K562 (cell line): ENCODE data around the gene SLC22A23. TPM values are rescaled to one million over a fixed set of nuclear protein-coding genes. Genes with fewer than 3 reads are reported as not detected.

Experiments used
- polyA plus RNA-seq, 8 experiments: library from polyadenylated mRNA; depleted of rRNA in 4 of 8; stranded (reverse) in 5 of 8; unstranded in 3 of 8; fragments of >200 nt; fragmentation: Nextera tagmentation in 2 of 8; fragmentation: Illumina TruSeq in 1 of 8; extraction: Ambion mirVana in 2 of 8; extraction: Trizol in 1 of 8; gene quantifications; 2 replicates each; pipeline versions ENCODE4 v1.2.1 to v1.2.3, GENCODE V29; 2011 to 2014; ENCODE audit warnings: inconsistent platforms in 1 of 8, missing spikeins in 1 of 8
- total RNA-seq, 7 experiments: library from RNA; depleted of rRNA in 6 of 7; stranded (reverse); fragments of >200 nt in 6 of 7; fragmentation: Illumina TruSeq in 2 of 7; extraction: Trizol in 2 of 7; gene quantifications; 2 replicates each; pipeline versions ENCODE4 v1.2.1 to v1.2.3, GENCODE V29; 2011 to 2021; ENCODE audit warnings: low replicate concordance in 1 of 7
- TF ChIP-seq, protein P1 (sequence below), 2 experiments: IDR thresholded peaks; 2 replicates each; pipeline ENCODE4 v1.6.1; 2012; ENCODE audit warnings: improper control_type of control experiment in 2 of 2, low read depth in 2 of 2, low read length in 2 of 2, borderline replicate concordance in 1 of 2

SLC22A23 gene
- total and polyA plus RNA-seq, 9 of the 15 experiments (the other 6 are each of a cell fraction or from before 2014, with no cell fraction given): 0.30 to 8.7 (median 2.5) TPM

DNA sequence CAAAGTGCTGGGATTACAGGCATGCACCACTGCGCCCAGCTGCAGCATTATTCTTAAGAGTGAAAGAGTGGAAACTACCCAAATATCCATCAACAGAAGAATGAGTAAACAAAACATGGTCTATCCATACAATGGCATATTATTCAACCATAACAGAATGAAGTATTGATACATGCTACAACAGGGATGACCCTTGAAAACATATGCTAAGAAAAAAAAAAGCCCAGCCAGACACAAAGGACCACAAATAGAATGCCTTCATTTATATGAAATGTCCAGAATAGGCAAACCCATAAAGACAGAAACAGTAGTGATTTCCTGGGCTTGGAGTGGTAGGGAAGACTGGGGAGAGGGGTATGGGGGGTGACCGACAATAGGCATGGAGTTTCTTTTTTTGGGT is 236.5 kb downstream of the SLC22A23 start (continued):
- TF ChIP-seq, protein P1, sequence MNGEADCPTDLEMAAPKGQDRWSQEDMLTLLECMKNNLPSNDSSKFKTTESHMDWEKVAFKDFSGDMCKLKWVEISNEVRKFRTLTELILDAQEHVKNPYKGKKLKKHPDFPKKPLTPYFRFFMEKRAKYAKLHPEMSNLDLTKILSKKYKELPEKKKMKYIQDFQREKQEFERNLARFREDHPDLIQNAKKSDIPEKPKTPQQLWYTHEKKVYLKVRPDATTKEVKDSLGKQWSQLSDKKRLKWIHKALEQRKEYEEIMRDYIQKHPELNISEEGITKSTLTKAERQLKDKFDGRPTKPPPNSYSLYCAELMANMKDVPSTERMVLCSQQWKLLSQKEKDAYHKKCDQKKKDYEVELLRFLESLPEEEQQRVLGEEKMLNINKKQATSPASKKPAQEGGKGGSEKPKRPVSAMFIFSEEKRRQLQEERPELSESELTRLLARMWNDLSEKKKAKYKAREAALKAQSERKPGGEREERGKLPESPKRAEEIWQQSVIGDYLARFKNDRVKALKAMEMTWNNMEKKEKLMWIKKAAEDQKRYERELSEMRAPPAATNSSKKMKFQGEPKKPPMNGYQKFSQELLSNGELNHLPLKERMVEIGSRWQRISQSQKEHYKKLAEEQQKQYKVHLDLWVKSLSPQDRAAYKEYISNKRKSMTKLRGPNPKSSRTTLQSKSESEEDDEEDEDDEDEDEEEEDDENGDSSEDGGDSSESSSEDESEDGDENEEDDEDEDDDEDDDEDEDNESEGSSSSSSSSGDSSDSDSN (IDR thresholded peaks at IDR 0.05; ENCODE audit: borderline replicate concordance in 1 of 2, low read depth in 2 of 2, low read length in 2 of 2): no peak

Other genes starting within 250 kb of the SLC22A23 start
- 6.4 and 7.3 TPM in 2 replicates for gene TUBB2B, start 229.4 kb downstream of the SLC22A23 start, total RNA-seq (2014; rRNA removed)
- 1.6 and 2.3 TPM in 2 replicates for gene TUBB2B, start 229.4 kb downstream of the SLC22A23 start, total RNA-seq (2014; rRNA removed; fragmentation: Illumina TruSeq; extraction: Trizol)
- 3.3 and 3.8 TPM in 2 replicates for gene TUBB2B, start 229.4 kb downstream of the SLC22A23 start, total RNA-seq (2015; rRNA removed; fragmentation: Illumina TruSeq; extraction: Trizol)
- 5.1 and 5.8 TPM in 2 replicates for gene TUBB2B, start 229.4 kb downstream of the SLC22A23 start, total RNA-seq (2021)
- 9.7 and 14.5 TPM in 2 replicates for gene TUBB2B, start 229.4 kb downstream of the SLC22A23 start, polyA plus RNA-seq (2011; rRNA removed)
- gene TUBB2B, start 229.4 kb downstream of the SLC22A23 start, polyA plus RNA-seq (2014; fragmentation: Illumina TruSeq; extraction: Trizol): 4.6 and 9.1 TPM in 2 replicates
- under 1 TPM; 0.11 to 0.18 TPM for gene TUBB2B, start 229.4 kb downstream of the SLC22A23 start, polyA plus RNA-seq (2014; fragmentation: Nextera tagmentation; extraction: Ambion mirVana)
- gene TUBB2B, start 229.4 kb downstream of the SLC22A23 start, polyA plus RNA-seq (2014; rRNA removed): 6.1 and 7.0 TPM in 2 replicates
- 123 and 126 TPM in 2 replicates for gene PSMG4, start 198.1 kb downstream of the SLC22A23 start, total RNA-seq (2014; rRNA removed)
- gene PSMG4, start 198.1 kb downstream of the SLC22A23 start, total RNA-seq (2014; rRNA removed; fragmentation: Illumina TruSeq; extraction: Trizol): 41.4 and 42.7 TPM in 2 replicates
- gene PSMG4, start 198.1 kb downstream of the SLC22A23 start, total RNA-seq (2015; rRNA removed; fragmentation: Illumina TruSeq; extraction: Trizol): 52.0 and 56.4 TPM in 2 replicates
- gene PSMG4, start 198.1 kb downstream of the SLC22A23 start, total RNA-seq (2021): 74.4 and 81.6 TPM in 2 replicates
- 62.2 and 64.5 TPM in 2 replicates for gene PSMG4, start 198.1 kb downstream of the SLC22A23 start, polyA plus RNA-seq (2011; rRNA removed)
- 29.0 and 49.1 TPM in 2 replicates for gene PSMG4, start 198.1 kb downstream of the SLC22A23 start, polyA plus RNA-seq (2014; fragmentation: Illumina TruSeq; extraction: Trizol)
- gene PSMG4, start 198.1 kb downstream of the SLC22A23 start, polyA plus RNA-seq (2014; fragmentation: Nextera tagmentation; extraction: Ambion mirVana): 10 to 100 TPM; 12.9 to 19.4 TPM
- gene PSMG4, start 198.1 kb downstream of the SLC22A23 start, polyA plus RNA-seq (2014; rRNA removed): 165 and 185 TPM in 2 replicates